Keratinocyte (primary cell): ENCODE results near the gene PLTP. TPM values are rescaled to one million over a fixed set of nuclear protein-coding genes. Genes with fewer than 3 reads are reported as not detected.

ENCODE experiments used
- DNase-seq: peaks from one replicate; pipeline ENCODE4 v3.0.0-alpha.2; 2011; ENCODE audit warnings: low read depth, missing footprints, low spot score
- FAIRE-seq: peaks from 2 replicates; lab custom pipeline; 2011; peaks lifted over from hg19 to GRCh38; lab: Jason Lieb, UNC
- H2AFZ ChIP-seq: 2 replicates; pipeline ENCODE4 v1.6.0; 2012; ENCODE audit warnings: low read length, control low read depth, inconsistent platforms; ENCODE audit not compliant: control insufficient read depth
- H3K27ac ChIP-seq: 2 replicates; pipeline ENCODE4 v1.5.1; 2011; ENCODE audit warnings: low read length; ENCODE audit not compliant: control insufficient read depth, insufficient read depth
- H3K27me3 ChIP-seq: 3 replicates; pipeline ENCODE4 v1.6.0; 2011; ENCODE audit warnings: low read length; ENCODE audit not compliant: control insufficient read depth, insufficient read depth; ENCODE audit errors: extremely low read depth
- H3K36me3 ChIP-seq, 2 experiments: 2 replicates in 1 of 2; 3 replicates in 1 of 2; pipeline ENCODE4 v1.5.1; 2011; ENCODE audit warnings: low read length in 2 of 2, mild to moderate bottlenecking in 1 of 2; ENCODE audit not compliant: control insufficient read depth in 2 of 2, insufficient read depth in 2 of 2; ENCODE audit errors: extremely low read depth in 1 of 2
- H3K4me1 ChIP-seq: 3 replicates; pipeline ENCODE4 v1.5.1; 2011; ENCODE audit warnings: low read length; ENCODE audit not compliant: control insufficient read depth, insufficient read depth; ENCODE audit errors: extremely low read depth
- H3K4me2 ChIP-seq: 3 replicates; pipeline ENCODE4 v1.6.0; 2011; ENCODE audit warnings: low read depth, low read length; ENCODE audit not compliant: control insufficient read depth, insufficient read depth; ENCODE audit errors: extremely low read depth
- H3K4me3 ChIP-seq, 3 experiments: fragments of 200-600 bp in 1 of 3; sonication (generic) in 1 of 3; 2 replicates in 2 of 3; 3 replicates in 1 of 3; pipeline ENCODE4 v1.5.1; 2011 to 2016; ENCODE audit warnings: low read length in 3 of 3, mild to moderate bottlenecking in 3 of 3, control low read depth in 2 of 3, inconsistent platforms in 1 of 3, low read depth in 1 of 3, mixed read lengths in 1 of 3, mixed run types in 1 of 3, moderate library complexity in 1 of 3; ENCODE audit not compliant: control insufficient read depth in 2 of 3, insufficient read depth in 2 of 3; ENCODE audit errors: extremely low read depth in 1 of 3
- H3K79me2 ChIP-seq: 2 replicates; pipeline ENCODE4 v1.6.0; 2012; ENCODE audit warnings: low read length; ENCODE audit not compliant: control insufficient read depth, insufficient read depth
- H3K9ac ChIP-seq: 3 replicates; pipeline ENCODE4 v1.6.0; 2011; ENCODE audit warnings: low read length; ENCODE audit not compliant: control insufficient read depth, insufficient read depth; ENCODE audit errors: extremely low read depth
- H3K9me1 ChIP-seq: 3 replicates; pipeline ENCODE4 v1.6.0; 2011; ENCODE audit warnings: low read length; ENCODE audit not compliant: control insufficient read depth, insufficient read depth; ENCODE audit errors: extremely low read depth
- H3K9me3 ChIP-seq: 2 replicates; pipeline ENCODE4 v1.5.1; 2012; ENCODE audit warnings: low read depth, low read length; ENCODE audit not compliant: control insufficient read depth
- H4K20me1 ChIP-seq: 3 replicates; pipeline ENCODE4 v1.6.0; 2011; ENCODE audit warnings: low read length; ENCODE audit not compliant: control insufficient read depth, insufficient read depth; ENCODE audit errors: extremely low read depth
- EZH2 ChIP-seq: IDR thresholded peaks from one replicate; pipeline ENCODE4 v1.6.1; 2012; ENCODE audit warnings: inconsistent platforms, mild to moderate bottlenecking, low read length, moderate library complexity
- dilution Hi-C: fragments of 300-500 bp; cut with MboI; formaldehyde crosslinking; loops from one replicate; pipeline ENCODE4 v1.7.0; 2020; ENCODE audit warnings: low sequenced_read_pairs; ENCODE audit not compliant: extremely low pct_ligation_motif_present
- polyA plus RNA-seq, 5 experiments: library from polyadenylated mRNA; depleted of rRNA in 3 of 5; stranded (reverse) in 3 of 5; stranded (forward) in 1 of 5; unstranded in 1 of 5; fragments of >200 nt; gene quantifications; 1 replicate in 1 of 5; 2 replicates in 3 of 5; 3 replicates in 1 of 5; pipeline versions ENCODE4 v1.2.1 to v1.2.3, GENCODE V29; 2011 to 2012; ENCODE audit warnings: missing spikeins in 2 of 5, low read depth in 1 of 5, low replicate concordance in 1 of 5
- TF ChIP-seq, protein P1 (sequence below), 3 experiments: IDR thresholded peaks in 1 of 3; conservative IDR thresholded peaks in 1 of 3; optimal IDR thresholded peaks in 1 of 3; 2 replicates in 2 of 3; 3 replicates in 1 of 3; pipeline versions ENCODE3 to v1.5.1; 2011; ENCODE audit warnings: low read length in 3 of 3, mild to moderate bottlenecking in 3 of 3, moderate library complexity in 2 of 3, control low read depth in 1 of 3, inconsistent platforms in 1 of 3; ENCODE audit not compliant: insufficient read depth in 2 of 3; ENCODE audit errors: extremely low read depth in 1 of 3

The PLTP gene
- polyA plus RNA-seq, 1 donor (not counting 4 experiments of a cell fraction or from before 2014, with no cell fraction given), result 26.3 TPM

DNA sequence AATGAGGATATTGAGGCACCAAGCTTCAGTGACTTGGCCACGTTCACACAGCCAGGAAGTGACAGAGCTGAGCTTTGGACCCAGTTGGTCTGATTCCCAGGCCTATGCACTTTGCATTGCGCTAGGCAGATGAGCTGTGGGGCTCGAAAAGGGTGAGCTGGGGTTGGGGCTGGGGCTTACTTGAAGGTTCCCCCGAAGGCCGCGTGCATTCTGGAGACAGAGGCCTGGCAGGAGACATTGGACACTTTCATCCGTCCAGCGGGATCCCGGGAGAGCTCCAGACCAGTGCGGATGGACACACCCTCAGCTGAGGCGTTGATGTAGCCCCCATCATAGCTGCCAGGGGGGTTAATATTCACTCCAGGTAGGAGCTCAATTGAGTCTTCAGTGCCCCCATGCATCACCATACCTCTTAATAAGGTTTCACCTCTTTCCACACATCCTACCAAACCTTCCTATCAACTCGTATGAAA, 2.6 kb downstream of the PLTP start:
- DNase-seq (no peak), FAIRE-seq (no peak)
- Histone ChIP-seq H3K4me2 (no peak overlapping the region), H3K9ac (no peak overlapping the region), H3K36me3 (peaks cover 7 to 11% of the 10 kb centered on the region in 2 experiments), H2AFZ (no peak overlapping the region), H3K4me1 (peaks cover 29% of the 10 kb centered on the region), H3K27me3 (no peaks in the 10 kb centered on the region), H3K27ac (no peak overlapping the region), H3K4me3 (no peak overlapping the region), H3K79me2 (no peaks in the 10 kb centered on the region), H3K9me3 (no peaks in the 10 kb centered on the region), H4K20me1 (no peaks in the 10 kb centered on the region), H3K9me1 (peaks cover 7% of the 10 kb centered on the region)
- TF ChIP-seq EZH2, result no peak
- TF ChIP-seq, protein P1, sequence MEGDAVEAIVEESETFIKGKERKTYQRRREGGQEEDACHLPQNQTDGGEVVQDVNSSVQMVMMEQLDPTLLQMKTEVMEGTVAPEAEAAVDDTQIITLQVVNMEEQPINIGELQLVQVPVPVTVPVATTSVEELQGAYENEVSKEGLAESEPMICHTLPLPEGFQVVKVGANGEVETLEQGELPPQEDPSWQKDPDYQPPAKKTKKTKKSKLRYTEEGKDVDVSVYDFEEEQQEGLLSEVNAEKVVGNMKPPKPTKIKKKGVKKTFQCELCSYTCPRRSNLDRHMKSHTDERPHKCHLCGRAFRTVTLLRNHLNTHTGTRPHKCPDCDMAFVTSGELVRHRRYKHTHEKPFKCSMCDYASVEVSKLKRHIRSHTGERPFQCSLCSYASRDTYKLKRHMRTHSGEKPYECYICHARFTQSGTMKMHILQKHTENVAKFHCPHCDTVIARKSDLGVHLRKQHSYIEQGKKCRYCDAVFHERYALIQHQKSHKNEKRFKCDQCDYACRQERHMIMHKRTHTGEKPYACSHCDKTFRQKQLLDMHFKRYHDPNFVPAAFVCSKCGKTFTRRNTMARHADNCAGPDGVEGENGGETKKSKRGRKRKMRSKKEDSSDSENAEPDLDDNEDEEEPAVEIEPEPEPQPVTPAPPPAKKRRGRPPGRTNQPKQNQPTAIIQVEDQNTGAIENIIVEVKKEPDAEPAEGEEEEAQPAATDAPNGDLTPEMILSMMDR (optimal IDR thresholded peaks at IDR 0.05 in 1 of 3, IDR thresholded peaks at IDR 0.05 in 1 of 3, conservative IDR thresholded peaks at IDR 0.05 in 1 of 3; ENCODE audit: extremely low read depth in 1 of 3, insufficient read depth in 2 of 3, low read length in 3 of 3), result no peak
- dilution Hi-C loops, result no loop called here

DNA sequence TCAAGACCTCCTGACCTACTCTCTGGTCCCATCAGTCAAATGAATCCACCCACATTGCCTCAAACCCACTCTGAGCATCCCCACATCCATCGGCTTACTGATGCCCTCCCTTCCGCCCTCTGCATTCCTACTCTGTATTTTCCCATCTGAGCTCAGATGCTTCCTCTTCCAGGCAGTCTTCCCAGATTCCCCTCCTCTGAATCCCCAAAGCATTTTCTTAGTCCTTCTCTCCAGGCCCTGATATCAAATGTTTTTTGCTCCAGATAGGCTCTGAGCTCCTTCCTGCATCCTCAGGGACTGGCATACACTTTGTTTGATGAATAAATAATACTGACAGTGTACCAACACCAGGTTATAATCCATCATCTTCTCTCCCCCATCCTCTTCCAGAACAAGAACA, 3.9 kb downstream of the PLTP start:
- no peaks in the 10 kb centered on the region for H3K9me3 ChIP-seq
- no peak overlapping the region for H3K27ac ChIP-seq
- no peaks in the 10 kb centered on the region for H3K79me2 ChIP-seq
- peaks cover 29% of the 10 kb centered on the region for H3K4me1 ChIP-seq
- H3K9me1 ChIP-seq, result peaks cover 7% of the 10 kb centered on the region
- H3K36me3 ChIP-seq, result peaks cover 7 to 11% of the 10 kb centered on the region in 2 experiments
- TF ChIP-seq, protein P1 (optimal IDR thresholded peaks at IDR 0.05 in 1 of 3, IDR thresholded peaks at IDR 0.05 in 1 of 3, conservative IDR thresholded peaks at IDR 0.05 in 1 of 3; ENCODE audit: extremely low read depth in 1 of 3, insufficient read depth in 2 of 3, low read length in 3 of 3), result no peak
- no peak for TF ChIP-seq EZH2
- H3K4me2 ChIP-seq, result no peak overlapping the region
- DNase-seq (no peak), FAIRE-seq (no peak)
- H4K20me1 ChIP-seq, result no peaks in the 10 kb centered on the region
- H2AFZ ChIP-seq, result no peak overlapping the region
- no peak overlapping the region for H3K4me3 ChIP-seq
- H3K27me3 ChIP-seq, result no peaks in the 10 kb centered on the region
- no peak overlapping the region for H3K9ac ChIP-seq
- dilution Hi-C loops, result no loop called here
